Measurements from ENCODE around the gene GABARAP. TPM values are rescaled to one million over a fixed set of nuclear protein-coding genes. Genes with fewer than 3 reads are reported as not detected.

GABARAP gene
- total and polyA plus RNA-seq, 2 of the 8 experiments (the other 6 are each of a cell fraction or from before 2014, with no cell fraction given) = 252 to 581 TPM

DNA sequence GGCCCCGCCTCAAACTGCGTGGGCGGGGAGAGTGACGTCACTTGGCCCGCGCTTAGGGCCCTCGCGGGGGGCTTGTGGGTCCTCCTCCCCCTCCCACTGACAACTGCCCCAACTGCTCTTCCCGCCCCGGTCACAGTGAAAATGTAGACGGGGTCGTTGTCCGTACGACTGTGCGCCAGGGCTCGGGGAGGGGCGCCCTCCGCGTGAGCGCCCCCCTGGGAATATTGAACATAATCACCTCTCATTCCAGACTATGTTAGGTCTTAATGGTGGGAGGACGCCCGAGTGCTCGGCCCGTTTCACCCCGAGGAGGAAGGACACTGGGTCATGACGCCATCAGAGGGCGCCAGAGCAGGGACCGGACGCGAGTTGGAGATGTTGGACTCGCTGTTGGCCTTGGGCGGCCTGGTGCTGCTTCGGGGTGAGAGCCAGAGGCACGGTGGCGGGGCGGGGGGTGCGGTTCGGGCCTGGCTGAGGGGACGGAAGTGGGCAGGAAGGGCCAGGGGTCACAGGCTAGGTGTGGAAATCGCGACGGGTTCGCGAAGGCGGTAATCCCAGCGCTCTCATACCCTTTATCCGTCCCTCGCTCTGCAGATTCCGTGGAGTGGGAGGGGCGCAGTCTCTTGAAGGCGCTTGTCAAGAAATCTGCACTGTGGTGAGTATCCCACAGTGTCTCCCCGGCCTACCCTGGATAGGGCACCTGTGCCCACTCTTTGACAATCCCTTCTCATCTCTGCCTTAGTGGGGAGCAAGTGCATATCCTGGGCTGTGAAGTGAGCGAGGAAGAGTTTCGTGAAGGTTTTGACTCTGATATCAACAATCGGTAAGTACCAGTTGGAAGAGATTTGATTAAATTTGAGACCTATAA lies 10.2 kb upstream of the GABARAP start, which contains the start of gene ELP5:
TSS of gene ELP5 (plus strand) at position 40 of the 868 bp plus-strand sequence. CDS start at position 376, 336 bp downstream.
- peaks cover 0 to 9% (median 4%) of the 10 kb centered on the region in 4 experiments; a peak in 6 of 7 replicates for H3K4me1 ChIP-seq (replicated peaks in 1 of 4; ENCODE audit: control insufficient read depth in 3 of 4, insufficient read depth in 4 of 4, low read length in 3 of 4)
- H2AFZ ChIP-seq (ENCODE audit: low read length) = peak within 1 kb of the TSS; percentile 93; the same call in 1 of the 2 replicates
- peak within 1 kb of the TSS; percentile 73 for H3K56ac ChIP-seq (replicated peaks; ENCODE audit: insufficient read length, low read depth, low read length)
- no peaks in the 10 kb centered on the region for H3K9me3 ChIP-seq (ENCODE audit: insufficient read depth in 2 of 2, low read depth in 1 of 2, low read length in 1 of 2)
- H2BK20ac ChIP-seq (ENCODE audit: low read length) = no peak within 1 kb of the TSS
- CTCF ChIA-PET (ENCODE audit: partially characterized antibody) = no interaction called here
- no peaks in the 10 kb centered on the region for H3K27me3 ChIP-seq (replicated peaks in 1 of 4; ENCODE audit: control insufficient read depth in 3 of 4, extremely low read depth in 1 of 4, insufficient read depth in 3 of 4, low read length in 3 of 4)
- peak within 1 kb of the TSS; percentile 92 for H4K5ac ChIP-seq (ENCODE audit: insufficient read length, low read depth, low read length)
- H3K27ac ChIP-seq (ENCODE audit: low read depth, low read length) = peak within 1 kb of the TSS; percentile 97
- FAIRE-seq (peak; percentile 7), DNase-seq (ENCODE audit: low read depth in 1 of 2, low spot score in 2 of 2) (peak in 1 of 2 experiments; percentile 97)
- no peak within 1 kb of the TSS for H3K23ac ChIP-seq (ENCODE audit: insufficient read length)
- H3K18ac ChIP-seq (ENCODE audit: extremely low read depth, low read length) = peak within 1 kb of the TSS; percentile 97
- H4K20me1 ChIP-seq (replicated peaks in 1 of 2; ENCODE audit: control insufficient read depth in 1 of 2, insufficient read depth in 2 of 2, low read length in 2 of 2) = peaks cover 4 to 11% of the 10 kb centered on the region in 2 experiments
- H3K9ac ChIP-seq (replicated peaks in 1 of 4; ENCODE audit: extremely low read depth in 1 of 4, low read depth in 3 of 4, low read length in 3 of 4) = peak within 1 kb of the TSS; percentile 87 to 91 (median 90)
- POLR2A ChIA-PET (ENCODE audit: partially characterized antibody) = interaction anchor here (1.0 to 8.3 kb wide), 10 partner anchors 9 to 44 kb away, joined by 3 to 121 read pairs (median 7); partner anchors contain the start of genes ACADVL, CLDN7, DLG4 and DVL2
- peaks cover 16% of the 10 kb centered on the region for H3K79me1 ChIP-seq (ENCODE audit: low read depth, low read length)
- no peak within 1 kb of the TSS for H3K14ac ChIP-seq (ENCODE audit: insufficient read length)
- peaks cover 23 to 48% of the 10 kb centered on the region in 2 experiments for H3K79me2 ChIP-seq (ENCODE audit: control insufficient read depth in 1 of 2, insufficient read depth in 2 of 2, low read length in 2 of 2)
- 7% methylated on average over 39 of the region's 55 CpGs; no CpG with 5 or more reads in 1 of the 2 experiments for WGBS, 2 experiments (ENCODE audit: extremely low coverage in 1 of 2, insufficient coverage in 1 of 2, insufficient read length in 1 of 2, insufficient replicate concordance in 2 of 2, low coverage in 1 of 2, low lambda C conversion rate in 2 of 2, missing lambda C conversion rate in 1 of 2)
- H3K4ac ChIP-seq (replicated peaks; ENCODE audit: insufficient read length, low read depth, low read length) = peak within 1 kb of the TSS; percentile 88
- no peak within 1 kb of the TSS for H2AK5ac ChIP-seq (ENCODE audit: low read depth, low read length)
- peaks cover 2 to 17% (median 10%) of the 10 kb centered on the region in 4 experiments; a peak in 6 of 8 replicates for H3K36me3 ChIP-seq (ENCODE audit: control insufficient read depth in 2 of 4, insufficient read depth in 4 of 4, low read length in 3 of 4)
- peak within 1 kb of the TSS; percentile 70 for H4K91ac ChIP-seq (replicated peaks; ENCODE audit: insufficient read length, low read length)
- H2BK120ac ChIP-seq (replicated peaks; ENCODE audit: low read depth, low read length) = no peak within 1 kb of the TSS
- H2BK15ac ChIP-seq (ENCODE audit: low read length) = no peak within 1 kb of the TSS
- H4K8ac ChIP-seq (ENCODE audit: extremely low read depth, insufficient read depth, low read length) = peak within 1 kb of the TSS; percentile 99
- H2BK12ac ChIP-seq (ENCODE audit: low read depth, low read length) = peak within 1 kb of the TSS; percentile 86
- H3K4me3 ChIP-seq (ENCODE audit: extremely low read depth in 1 of 4, insufficient read depth in 2 of 4, low read depth in 3 of 4, low read length in 4 of 4) = peak within 1 kb of the TSS; percentile 58 to 84 (median 79)
- peak within 1 kb of the TSS; percentile 89 to 99 for H3K4me2 ChIP-seq (ENCODE audit: insufficient read depth in 1 of 2, low read depth in 2 of 2, low read length in 2 of 2)
- peaks cover 7% of the 10 kb centered on the region for H3K23me2 ChIP-seq (ENCODE audit: low read depth, low read length)
- peak within 1 kb of the TSS; percentile 89 for H2BK5ac ChIP-seq (ENCODE audit: low read depth, low read length)
- TF ChIP-seq EGR1 (IDR thresholded peaks at IDR 0.05; ENCODE audit: borderline replicate concordance, low read depth, low read length) (peak; percentile 99), CHD2 (IDR thresholded peaks at IDR 0.05; ENCODE audit: low read length) (0 out of 2 replicates have a peak, but pooled peaks have one; percentile 5), RBBP5 (IDR thresholded peaks at IDR 0.05; ENCODE audit: borderline replicate concordance, low read depth, low read length) (peak; percentile 62; the same call in 1 of the 2 replicates), USF2 (IDR thresholded peaks at IDR 0.05; ENCODE audit: low read length) (no peak), SAP30 (IDR thresholded peaks at IDR 0.05; ENCODE audit: insufficient read depth, insufficient replicate concordance, low read length) (peak; percentile 11), POLR2AphosphoS5 (IDR thresholded peaks at IDR 0.05; ENCODE audit: low read depth, low read length) (peak; percentile 92; the same call in 1 of the 2 replicates), YY1 (IDR thresholded peaks at IDR 0.05; ENCODE audit: low read depth, low read length) (no peak), JUN (IDR thresholded peaks at IDR 0.05; ENCODE audit: low read depth, low read length) (peak; percentile 74; the same call in 1 of the 2 replicates), HDAC6 (IDR thresholded peaks at IDR 0.05; ENCODE audit: low read depth, low read length) (no peak), NRF1 (IDR thresholded peaks at IDR 0.05; ENCODE audit: low read depth, low read length) (no peak)
